ENCODE data around the gene CCDC70. TPM values are rescaled to one million over a fixed set of nuclear protein-coding genes. Genes with fewer than 3 reads are reported as not detected.

CCDC70 gene
- total and polyA plus RNA-seq, 2 experiments from 2014 or later, result not detected

GRCh38 chr13:51867062-51867461, 5.3 kb downstream of the CCDC70 start:
- no peaks in the 10 kb centered on the region for H3K4me1 ChIP-seq (ENCODE audit: low read depth)
- no peak overlapping the region for H3K4me3 ChIP-seq
- no peaks in the 10 kb centered on the region for H3K36me3 ChIP-seq
- no peak overlapping the region for H3K27ac ChIP-seq
- no peaks in the 10 kb centered on the region for H3K27me3 ChIP-seq
- no peaks in the 10 kb centered on the region for H3K9me3 ChIP-seq (ENCODE audit: low read depth)
- DNase-seq (ENCODE audit: low read depth in 1 of 2, low spot score in 1 of 2), result no peak
- TF ChIP-seq, protein P1, sequence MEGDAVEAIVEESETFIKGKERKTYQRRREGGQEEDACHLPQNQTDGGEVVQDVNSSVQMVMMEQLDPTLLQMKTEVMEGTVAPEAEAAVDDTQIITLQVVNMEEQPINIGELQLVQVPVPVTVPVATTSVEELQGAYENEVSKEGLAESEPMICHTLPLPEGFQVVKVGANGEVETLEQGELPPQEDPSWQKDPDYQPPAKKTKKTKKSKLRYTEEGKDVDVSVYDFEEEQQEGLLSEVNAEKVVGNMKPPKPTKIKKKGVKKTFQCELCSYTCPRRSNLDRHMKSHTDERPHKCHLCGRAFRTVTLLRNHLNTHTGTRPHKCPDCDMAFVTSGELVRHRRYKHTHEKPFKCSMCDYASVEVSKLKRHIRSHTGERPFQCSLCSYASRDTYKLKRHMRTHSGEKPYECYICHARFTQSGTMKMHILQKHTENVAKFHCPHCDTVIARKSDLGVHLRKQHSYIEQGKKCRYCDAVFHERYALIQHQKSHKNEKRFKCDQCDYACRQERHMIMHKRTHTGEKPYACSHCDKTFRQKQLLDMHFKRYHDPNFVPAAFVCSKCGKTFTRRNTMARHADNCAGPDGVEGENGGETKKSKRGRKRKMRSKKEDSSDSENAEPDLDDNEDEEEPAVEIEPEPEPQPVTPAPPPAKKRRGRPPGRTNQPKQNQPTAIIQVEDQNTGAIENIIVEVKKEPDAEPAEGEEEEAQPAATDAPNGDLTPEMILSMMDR (IDR thresholded peaks at IDR 0.05; ENCODE audit: low read depth, low read length), result no peak

DNA sequence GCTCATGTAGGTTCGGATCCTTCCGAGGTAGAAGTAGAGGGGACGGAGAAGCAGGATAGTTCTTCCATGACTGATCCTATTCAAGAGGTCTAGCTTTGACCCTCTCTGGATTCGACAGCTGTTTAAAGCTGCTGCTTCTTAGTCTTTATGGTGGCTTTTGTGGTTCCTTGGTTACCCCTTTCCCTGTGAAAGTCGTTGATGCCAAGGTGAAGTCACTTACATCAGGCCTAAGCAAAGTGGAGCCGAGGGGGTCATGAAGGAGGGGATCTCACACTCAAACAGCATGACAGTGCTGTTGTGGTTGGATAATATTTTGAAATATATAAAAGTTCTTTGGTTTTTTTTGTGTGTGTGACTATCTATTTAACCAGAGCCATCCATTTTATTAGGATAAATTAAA, 8.1 kb downstream of the CCDC70 start:
- Histone ChIP-seq H3K27me3 (no peaks in the 10 kb centered on the region), H3K4me1 (ENCODE audit: low read depth) (no peaks in the 10 kb centered on the region), H3K27ac (no peak overlapping the region), H3K4me3 (no peak overlapping the region), H3K36me3 (no peaks in the 10 kb centered on the region), H3K9me3 (ENCODE audit: low read depth) (no peaks in the 10 kb centered on the region)
- no peak for DNase-seq (ENCODE audit: low read depth in 1 of 2, low spot score in 1 of 2)
- TF ChIP-seq, protein P1 (IDR thresholded peaks at IDR 0.05; ENCODE audit: low read depth, low read length), result no peak

DNA sequence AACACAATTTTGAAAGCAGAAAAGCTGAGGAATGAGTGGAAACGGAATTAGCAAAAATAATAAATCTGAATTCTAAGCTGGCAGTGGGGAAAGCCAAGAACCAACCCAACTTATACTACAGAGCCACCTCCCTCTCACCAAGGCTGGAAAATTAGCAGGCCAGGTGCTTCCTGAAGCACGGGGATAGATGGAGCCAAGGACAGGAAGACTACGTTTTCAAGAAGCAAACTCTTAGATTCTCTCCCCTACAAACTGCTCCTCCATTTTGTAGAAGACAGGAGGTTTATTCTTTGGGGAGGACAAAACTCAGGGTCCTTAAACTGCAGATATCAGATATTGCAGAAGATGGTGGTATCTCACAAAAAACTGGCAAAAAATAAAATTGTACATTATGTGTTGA, 8.8 kb downstream of the CCDC70 start:
- Histone ChIP-seq H3K27me3 (no peaks in the 10 kb centered on the region), H3K9me3 (ENCODE audit: low read depth) (no peaks in the 10 kb centered on the region), H3K4me3 (no peak overlapping the region), H3K27ac (no peak overlapping the region), H3K36me3 (no peaks in the 10 kb centered on the region), H3K4me1 (ENCODE audit: low read depth) (no peaks in the 10 kb centered on the region)
- DNase-seq (ENCODE audit: low read depth in 1 of 2, low spot score in 1 of 2), result no peak
- TF ChIP-seq, protein P1 (IDR thresholded peaks at IDR 0.05; ENCODE audit: low read depth, low read length), result no peak

DNA sequence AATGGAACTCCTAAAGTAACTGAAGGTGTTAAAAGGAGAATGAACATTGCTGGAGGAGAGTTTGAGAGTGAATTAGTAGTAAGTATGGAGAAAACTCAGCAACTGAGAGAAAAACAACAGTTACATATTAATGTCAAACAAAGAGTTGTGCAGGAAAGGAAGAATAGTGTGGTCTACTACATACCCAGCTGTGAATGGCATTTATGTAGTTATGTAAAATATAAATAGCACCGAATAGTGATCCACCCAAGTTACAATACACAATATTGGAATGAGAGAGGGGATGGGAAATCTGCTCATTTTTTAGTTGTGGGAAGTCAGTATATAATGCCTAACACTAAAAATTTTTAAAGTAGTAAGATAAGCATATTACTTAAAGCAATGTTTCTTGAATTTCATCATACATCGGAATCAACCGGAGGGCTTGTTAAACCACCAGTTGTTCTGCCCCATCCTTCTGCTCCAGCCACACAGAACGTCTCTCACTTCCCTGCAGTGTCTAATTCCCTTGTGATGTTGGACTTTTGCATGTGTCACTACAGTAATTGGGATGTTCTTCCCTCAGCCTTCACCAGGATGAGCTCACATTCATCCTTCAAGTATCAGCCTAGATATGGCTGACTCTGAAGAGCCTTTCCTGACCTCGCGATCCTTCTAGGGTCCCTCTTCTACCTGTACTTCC, 11.5 kb downstream of the CCDC70 start:
- no peaks in the 10 kb centered on the region for H3K9me3 ChIP-seq (ENCODE audit: low read depth)
- no peaks in the 10 kb centered on the region for H3K27me3 ChIP-seq
- H3K4me3 ChIP-seq, result no peak overlapping the region
- TF ChIP-seq, protein P1 (IDR thresholded peaks at IDR 0.05; ENCODE audit: low read depth, low read length), result no peak
- H3K36me3 ChIP-seq, result no peaks in the 10 kb centered on the region
- no peak for DNase-seq (ENCODE audit: low read depth in 1 of 2, low spot score in 1 of 2)
- H3K4me1 ChIP-seq (ENCODE audit: low read depth), result no peaks in the 10 kb centered on the region
- no peak overlapping the region for H3K27ac ChIP-seq

DNA sequence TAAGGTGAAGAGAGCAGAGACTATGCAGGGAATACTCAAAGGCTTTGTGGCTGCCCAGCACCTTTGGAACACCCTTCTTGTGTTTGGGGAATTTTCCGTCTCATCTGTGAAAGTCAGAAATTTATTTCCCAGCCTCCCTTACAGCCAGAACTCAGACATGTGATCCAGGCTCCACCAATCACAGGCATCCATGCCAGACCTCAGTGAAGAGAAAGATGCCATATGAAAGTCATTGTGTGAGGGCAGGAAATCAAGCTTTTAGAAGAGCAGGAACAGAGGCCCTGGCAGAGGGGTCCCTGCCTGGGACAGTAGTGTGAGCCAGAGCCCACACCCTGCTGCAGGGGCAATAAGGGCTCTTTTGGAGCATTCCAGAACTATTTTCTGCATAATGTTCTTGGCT, 12.1 kb downstream of the CCDC70 start:
- Histone ChIP-seq H3K36me3 (no peaks in the 10 kb centered on the region), H3K27ac (no peak overlapping the region), H3K27me3 (no peaks in the 10 kb centered on the region), H3K9me3 (ENCODE audit: low read depth) (no peaks in the 10 kb centered on the region), H3K4me1 (ENCODE audit: low read depth) (no peaks in the 10 kb centered on the region), H3K4me3 (no peak overlapping the region)
- TF ChIP-seq, protein P1 (IDR thresholded peaks at IDR 0.05; ENCODE audit: low read depth, low read length), result no peak
- no peak for DNase-seq (ENCODE audit: low read depth in 1 of 2, low spot score in 1 of 2)

Measured in cardiac muscle cell (in vitro differentiated cells and primary cell).